H1 (cell line): ENCODE measurements around the gene TFG. TPM values are rescaled to one million over a fixed set of nuclear protein-coding genes. Genes with fewer than 3 reads are reported as not detected.

Source experiments
- CTCF ChIA-PET: fragments of 300-600 bp; sonication (Branson Sonifier 250); formaldehyde crosslinking; loops from one replicate; lab custom pipeline; 2021; ENCODE audit not compliant: partially characterized antibody; lab: Charles Lee
- POLR2A ChIA-PET: fragments of 300-600 bp; sonication (Branson Sonifier 250); formaldehyde crosslinking; loops from one replicate; lab custom pipeline; 2021; ENCODE audit warnings: inconsistent platforms; ENCODE audit not compliant: partially characterized antibody; lab: Charles Lee
- DNase-seq, 2 experiments: peaks; one replicate each; pipeline versions ENCODE4 v3.0.0 to v3.0.0-alpha.2; 2010 to 2022; ENCODE audit warnings: low spot score in 2 of 2, low read depth in 1 of 2, mixed read lengths in 1 of 2
- FAIRE-seq: peaks from 2 replicates; lab custom pipeline; 2011; peaks lifted over from hg19 to GRCh38; lab: Jason Lieb, UNC
- H2AFZ ChIP-seq: 2 replicates; pipeline ENCODE4 v1.8.1; 2012; ENCODE audit warnings: low read length, inconsistent platforms
- H2AK5ac ChIP-seq: 2 replicates; pipeline ENCODE4 v1.6.1; 2013; ENCODE audit warnings: low read depth, low read length
- H2BK120ac ChIP-seq: replicated peaks from 2 replicates; pipeline ENCODE3; 2013; ENCODE audit warnings: low read depth, low read length, inconsistent platforms
- H2BK12ac ChIP-seq: 2 replicates; pipeline ENCODE4 v1.6.1; 2013; ENCODE audit warnings: low read depth, low read length
- H2BK15ac ChIP-seq: 2 replicates; pipeline ENCODE4 v1.6.1; 2013; ENCODE audit warnings: low read length
- H2BK20ac ChIP-seq: 2 replicates; pipeline ENCODE4 v1.6.1; 2013; ENCODE audit warnings: low read length
- H2BK5ac ChIP-seq: 2 replicates; pipeline ENCODE4 v1.6.1; 2013; ENCODE audit warnings: low read depth, low read length
- H3K14ac ChIP-seq: 2 replicates; pipeline ENCODE4 v1.6.1; 2013; ENCODE audit warnings: inconsistent platforms; ENCODE audit not compliant: insufficient read length
- H3K18ac ChIP-seq: 2 replicates; pipeline ENCODE4 v1.6.1; 2013; ENCODE audit warnings: low read length; ENCODE audit errors: extremely low read depth
- H3K23ac ChIP-seq: 2 replicates; pipeline ENCODE4 v1.6.1; 2013; ENCODE audit warnings: inconsistent platforms; ENCODE audit not compliant: insufficient read length
- H3K23me2 ChIP-seq: 2 replicates; pipeline ENCODE4 v1.6.1; 2013; ENCODE audit warnings: low read depth, low read length
- H3K27ac ChIP-seq: 2 replicates; pipeline ENCODE4 v1.6.1; 2011; ENCODE audit warnings: low read depth, low read length, inconsistent platforms
- H3K27me3 ChIP-seq, 4 experiments: replicated peaks in 1 of 4; 1 replicate in 1 of 4; 2 replicates in 3 of 4; pipeline versions ENCODE4 v1.6.1 to v1.8.1; 2011 to 2013; ENCODE audit warnings: low read length in 3 of 4, mild to moderate bottlenecking in 3 of 4, inconsistent platforms in 2 of 4, mixed read lengths in 2 of 4, moderate library complexity in 1 of 4; ENCODE audit not compliant: control insufficient read depth in 3 of 4, insufficient read depth in 3 of 4; ENCODE audit errors: extremely low read depth in 1 of 4
- H3K36me3 ChIP-seq, 4 experiments: 2 replicates each; pipeline versions ENCODE4 v1.6.1 to v1.8.1; 2011 to 2013; ENCODE audit warnings: mild to moderate bottlenecking in 4 of 4, low read length in 3 of 4, moderate library complexity in 2 of 4, control low read depth in 1 of 4, inconsistent platforms in 1 of 4; ENCODE audit not compliant: insufficient read depth in 4 of 4, control insufficient read depth in 2 of 4
- H3K4ac ChIP-seq: replicated peaks from 2 replicates; pipeline ENCODE3; 2013; ENCODE audit warnings: low read length, low read depth, mixed read lengths, inconsistent platforms; ENCODE audit not compliant: insufficient read length
- H3K4me1 ChIP-seq, 4 experiments: replicated peaks in 1 of 4; 1 replicate in 1 of 4; 2 replicates in 3 of 4; pipeline versions ENCODE4 v1.6.1 to v1.8.1; 2011 to 2013; ENCODE audit warnings: low read length in 3 of 4, inconsistent platforms in 2 of 4, mixed read lengths in 1 of 4; ENCODE audit not compliant: insufficient read depth in 4 of 4, control insufficient read depth in 3 of 4
- H3K4me2 ChIP-seq, 2 experiments: 2 replicates each; pipeline versions ENCODE4 v1.6.1 to v1.8.1; 2011 to 2013; ENCODE audit warnings: low read depth in 2 of 2, low read length in 2 of 2, control low read depth in 1 of 2, inconsistent platforms in 1 of 2, mild to moderate bottlenecking in 1 of 2; ENCODE audit not compliant: insufficient read depth in 1 of 2
- H3K4me3 ChIP-seq, 4 experiments: fragments of 200-600, 300-600 bp in 1 of 4; sonication (generic), shearing (Covaris generic), sonication (Bioruptor Twin) in 1 of 4; 2 replicates each; pipeline versions ENCODE4 v1.5.1 to v1.8.1; 2011 to 2016; ENCODE audit warnings: low read length in 4 of 4, low read depth in 3 of 4, control low read depth in 2 of 4, inconsistent platforms in 2 of 4, mild to moderate bottlenecking in 2 of 4, mixed read lengths in 1 of 4, moderate library complexity in 1 of 4; ENCODE audit not compliant: insufficient read depth in 2 of 4; ENCODE audit errors: extremely low read depth in 1 of 4
- H3K56ac ChIP-seq: replicated peaks from 2 replicates; pipeline ENCODE3; 2013; ENCODE audit warnings: low read depth, mild to moderate bottlenecking, mixed read lengths, low read length, inconsistent platforms; ENCODE audit not compliant: insufficient read length
- H3K79me1 ChIP-seq: 2 replicates; pipeline ENCODE4 v1.6.1; 2013; ENCODE audit warnings: low read depth, low read length, control low read depth
- H3K79me2 ChIP-seq, 2 experiments: 2 replicates each; pipeline versions ENCODE4 v1.6.1 to v1.8.1; 2012 to 2013; ENCODE audit warnings: low read length in 2 of 2, mild to moderate bottlenecking in 2 of 2, inconsistent platforms in 1 of 2; ENCODE audit not compliant: insufficient read depth in 2 of 2, control insufficient read depth in 1 of 2
- H3K9ac ChIP-seq, 4 experiments: replicated peaks in 1 of 4; 1 replicate in 1 of 4; 2 replicates in 3 of 4; pipeline versions ENCODE4 v1.6.1 to v1.8.1; 2011 to 2013; ENCODE audit warnings: low read depth in 3 of 4, low read length in 3 of 4, control low read depth in 2 of 4, mild to moderate bottlenecking in 2 of 4, moderate library complexity in 2 of 4, inconsistent platforms in 1 of 4; ENCODE audit errors: extremely low read depth in 1 of 4
- H3K9me3 ChIP-seq, 2 experiments: 2 replicates each; pipeline versions ENCODE4 v1.6.1 to v1.8.1; 2012 to 2013; ENCODE audit warnings: mild to moderate bottlenecking in 2 of 2, moderate library complexity in 2 of 2, control low read depth in 1 of 2, inconsistent platforms in 1 of 2, low read depth in 1 of 2, low read length in 1 of 2, mixed read lengths in 1 of 2; ENCODE audit not compliant: insufficient read depth in 2 of 2
- H4K20me1 ChIP-seq, 2 experiments: replicated peaks in 1 of 2; 2 replicates each; pipeline versions ENCODE3 to v1.8.1; 2011 to 2013; ENCODE audit warnings: inconsistent platforms in 2 of 2, low read length in 2 of 2, mild to moderate bottlenecking in 1 of 2; ENCODE audit not compliant: insufficient read depth in 2 of 2, control insufficient read depth in 1 of 2
- H4K5ac ChIP-seq: 2 replicates; pipeline ENCODE4 v1.6.1; 2013; ENCODE audit warnings: low read length, low read depth, mixed read lengths, inconsistent platforms; ENCODE audit not compliant: insufficient read length
- H4K8ac ChIP-seq: 2 replicates; pipeline ENCODE4 v1.8.0; 2013; ENCODE audit warnings: mild to moderate bottlenecking, moderate library complexity, low read length, inconsistent platforms; ENCODE audit not compliant: insufficient read depth; ENCODE audit errors: extremely low read depth
- H4K91ac ChIP-seq: replicated peaks from 2 replicates; pipeline ENCODE3; 2013; ENCODE audit warnings: low read length, mixed read lengths, inconsistent platforms; ENCODE audit not compliant: insufficient read length
- RAD21 ChIP-seq, 2 experiments: IDR thresholded peaks in 1 of 2; conservative IDR thresholded peaks in 1 of 2; 2 replicates each; pipeline ENCODE4 v1.6.1; 2011; ENCODE audit warnings: low read depth in 2 of 2, low read length in 2 of 2, improper control_type of control experiment in 1 of 2, inconsistent platforms in 1 of 2, mild to moderate bottlenecking in 1 of 2, moderate library complexity in 1 of 2
- YY1 ChIP-seq: IDR thresholded peaks from 2 replicates; pipeline ENCODE4 v1.6.1; 2011; ENCODE audit warnings: low read depth, mild to moderate bottlenecking, low read length
- WGBS, 2 experiments: shearing (Covaris generic) in 1 of 2; methylation state at CpG; one replicate each; pipeline versions ENCODE4 v1.1.6 to v1.1.7; 2013 to 2015; ENCODE audit warnings: low lambda C conversion rate in 2 of 2, mixed read lengths in 2 of 2, inconsistent platforms in 1 of 2, low coverage in 1 of 2, missing lambda C conversion rate in 1 of 2; ENCODE audit not compliant: insufficient replicate concordance in 2 of 2, insufficient coverage in 1 of 2, insufficient read length in 1 of 2; ENCODE audit errors: extremely low coverage in 1 of 2, missing lambda C conversion rate in 1 of 2; 5-methylcytosine and 5-hydroxymethylcytosine counted together
- polyA plus RNA-seq, 7 experiments: library from polyadenylated mRNA; depleted of rRNA in 3 of 7; stranded (reverse) in 5 of 7; unstranded in 2 of 7; fragments of >200 nt in 5 of 7; fragments of 200-250 nt in 2 of 7; gene quantifications; 1 replicate in 5 of 7; 2 replicates in 1 of 7; 4 replicates in 1 of 7; pipeline versions ENCODE4 v1.2.1 to v1.2.3, GENCODE V29; 2011 to 2013; ENCODE audit warnings: missing spikeins in 2 of 7, mixed read lengths in 2 of 7
- total RNA-seq: library from RNA; stranded (reverse); fragmentation: NEBNext Ultra II Directional; extraction: Animal tissue kit (Norgen Biotek cat#: 25700); gene quantifications from 2 replicates; pipeline ENCODE4 v1.2.1, GENCODE V29; 2021
- TF ChIP-seq, protein P1 (sequence below), 3 experiments: IDR thresholded peaks; 1 replicate in 2 of 3; 2 replicates in 1 of 3; pipeline versions ENCODE4 v1.5.1 to v1.6.1; 2011; ENCODE audit warnings: low read length in 3 of 3, mild to moderate bottlenecking in 3 of 3, inconsistent platforms in 2 of 3, low read depth in 1 of 3, moderate library complexity in 1 of 3; ENCODE audit not compliant: insufficient read depth in 1 of 3; ENCODE audit errors: control extremely low read depth in 1 of 3

TFG gene
- total and polyA plus RNA-seq, 2 of the 8 experiments (the other 6 are each of a cell fraction or from before 2014, with no cell fraction given): 81.9 to 98.4 TPM

DNA sequence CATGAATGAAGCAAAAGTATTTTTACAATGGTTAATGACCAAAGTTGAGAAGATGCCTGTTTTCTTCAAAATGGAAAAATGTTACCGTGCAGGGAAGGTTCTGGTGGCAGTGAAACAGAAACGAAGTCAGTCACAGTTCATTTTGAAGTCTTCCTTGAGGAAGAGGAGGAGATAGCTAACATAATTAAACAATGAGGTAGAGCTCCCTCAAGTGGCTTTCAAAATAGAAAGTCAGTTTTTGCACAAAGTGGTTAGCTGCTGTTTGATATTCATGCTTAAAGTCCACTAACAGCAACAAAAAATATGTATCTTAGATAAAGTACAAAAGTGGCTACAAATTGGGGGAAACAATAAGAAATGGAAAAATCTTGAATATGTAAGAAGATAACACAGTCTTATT is 87.3 kb downstream of the TFG start:
- TF ChIP-seq, protein P1, sequence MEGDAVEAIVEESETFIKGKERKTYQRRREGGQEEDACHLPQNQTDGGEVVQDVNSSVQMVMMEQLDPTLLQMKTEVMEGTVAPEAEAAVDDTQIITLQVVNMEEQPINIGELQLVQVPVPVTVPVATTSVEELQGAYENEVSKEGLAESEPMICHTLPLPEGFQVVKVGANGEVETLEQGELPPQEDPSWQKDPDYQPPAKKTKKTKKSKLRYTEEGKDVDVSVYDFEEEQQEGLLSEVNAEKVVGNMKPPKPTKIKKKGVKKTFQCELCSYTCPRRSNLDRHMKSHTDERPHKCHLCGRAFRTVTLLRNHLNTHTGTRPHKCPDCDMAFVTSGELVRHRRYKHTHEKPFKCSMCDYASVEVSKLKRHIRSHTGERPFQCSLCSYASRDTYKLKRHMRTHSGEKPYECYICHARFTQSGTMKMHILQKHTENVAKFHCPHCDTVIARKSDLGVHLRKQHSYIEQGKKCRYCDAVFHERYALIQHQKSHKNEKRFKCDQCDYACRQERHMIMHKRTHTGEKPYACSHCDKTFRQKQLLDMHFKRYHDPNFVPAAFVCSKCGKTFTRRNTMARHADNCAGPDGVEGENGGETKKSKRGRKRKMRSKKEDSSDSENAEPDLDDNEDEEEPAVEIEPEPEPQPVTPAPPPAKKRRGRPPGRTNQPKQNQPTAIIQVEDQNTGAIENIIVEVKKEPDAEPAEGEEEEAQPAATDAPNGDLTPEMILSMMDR (IDR thresholded peaks at IDR 0.05; ENCODE audit: control extremely low read depth in 1 of 3, insufficient read depth in 1 of 3, low read depth in 1 of 3, low read length in 3 of 3): peak in 2 of 3 experiments; percentile 29 to 34; a peak in 2 of 4 replicates
- TF ChIP-seq YY1 (no peak), RAD21 (IDR thresholded peaks at IDR 0.05 in 1 of 2, conservative IDR thresholded peaks at IDR 0.05 in 1 of 2; ENCODE audit: low read depth in 2 of 2, low read length in 2 of 2) (peak; percentile 62 to 67)
- no peak overlapping the region for H3K9ac ChIP-seq
- H3K18ac ChIP-seq: no peak overlapping the region
- H3K23ac ChIP-seq: no peak overlapping the region
- no peak overlapping the region for H2BK15ac ChIP-seq
- CTCF ChIA-PET: interaction anchor here (0.6 to 2.6 kb wide), 14 partner anchors 8 to 481 kb away, joined by 3 to 16 read pairs (median 4); no protein-coding TSS in a partner anchor
- no peaks in the 10 kb centered on the region for H3K4me1 ChIP-seq
- 79% methylated on average over 2 of the region's 2 CpGs; no CpG with 5 or more reads in 1 of the 2 experiments for WGBS, 2 experiments
- no peak overlapping the region for H4K5ac ChIP-seq
- FAIRE-seq (peak; percentile 58), DNase-seq (no peak)
- H3K27ac ChIP-seq: no peak overlapping the region
- no peaks in the 10 kb centered on the region for H3K27me3 ChIP-seq
- no peaks in the 10 kb centered on the region for H3K36me3 ChIP-seq
- no peak overlapping the region for H3K14ac ChIP-seq
- no peak overlapping the region for H2BK20ac ChIP-seq
- no peak overlapping the region for H3K56ac ChIP-seq
- no peaks in the 10 kb centered on the region for H3K9me3 ChIP-seq
- H2BK12ac ChIP-seq: no peak overlapping the region
- H3K23me2 ChIP-seq: no peaks in the 10 kb centered on the region; the same call in 1 of the 2 replicates
- H3K79me2 ChIP-seq: no peaks in the 10 kb centered on the region
- H2BK120ac ChIP-seq: no peak overlapping the region
- no peak overlapping the region for H4K91ac ChIP-seq
- H3K79me1 ChIP-seq: no peaks in the 10 kb centered on the region
- H2AK5ac ChIP-seq: no peak overlapping the region
- H3K4me2 ChIP-seq: no peak overlapping the region
- POLR2A ChIA-PET: interaction anchor here (0.7 kb wide), 1 partner anchor 462 kb away, joined by 3 read pairs; the partner anchor contains the start of gene NIT2
- no peak overlapping the region for H4K8ac ChIP-seq
- H2BK5ac ChIP-seq: no peak overlapping the region
- H3K4ac ChIP-seq: no peak overlapping the region
- peak overlapping the region; percentile 88 for H2AFZ ChIP-seq
- H3K4me3 ChIP-seq: no peak overlapping the region
- H4K20me1 ChIP-seq: no peaks in the 10 kb centered on the region
